GM12878 (cell line): Measurements from ENCODE around the gene TDRD7.

Experiments used
- ATF3 ChIP-seq: IDR thresholded peaks from 2 replicates; pipeline ENCODE4 v1.6.1; 2011; ENCODE audit warnings: low read depth, mild to moderate bottlenecking, low read length, moderate library complexity, borderline replicate concordance; ENCODE audit errors: extremely low read depth
- BHLHE40 ChIP-seq, 2 experiments: fragments of 450-650 bp in 1 of 2; IDR thresholded peaks; 2 replicates each; pipeline ENCODE4 v1.6.1; 2011 to 2017; ENCODE audit warnings: low read depth in 2 of 2, borderline replicate concordance in 1 of 2, improper control_type of control experiment in 1 of 2, low read length in 1 of 2, mild to moderate bottlenecking in 1 of 2
- CTCF ChIP-seq, 3 experiments: IDR thresholded peaks in 2 of 3; conservative IDR thresholded peaks in 1 of 3; 2 replicates each; pipeline ENCODE4 v1.5.1; 2011; ENCODE audit warnings: low read depth in 3 of 3, low read length in 3 of 3, mild to moderate bottlenecking in 3 of 3, control low read depth in 2 of 3, moderate library complexity in 2 of 3, inconsistent platforms in 1 of 3, mixed read lengths in 1 of 3; ENCODE audit not compliant: control insufficient read depth in 2 of 3, insufficient read depth in 1 of 3; ENCODE audit errors: extremely low read depth in 1 of 3
- FOXK2 ChIP-seq: fragments of 450-650 bp; IDR thresholded peaks from 2 replicates; pipeline ENCODE4 v1.6.1; 2017; ENCODE audit warnings: mild to moderate bottlenecking, moderate library complexity
- GABPA ChIP-seq: IDR thresholded peaks from 2 replicates; pipeline ENCODE4 v1.6.1; 2014; ENCODE audit warnings: antibody characterized with exemption, low read depth, mild to moderate bottlenecking, inconsistent platforms
- JUNB ChIP-seq: IDR thresholded peaks from 2 replicates; pipeline ENCODE4 v1.6.1; 2016; ENCODE audit warnings: antibody characterized with exemption, mild to moderate bottlenecking
- MTA3 ChIP-seq: IDR thresholded peaks from 2 replicates; pipeline ENCODE4 v1.6.1; 2012; ENCODE audit warnings: low read length, inconsistent platforms, borderline replicate concordance
- NKRF ChIP-seq: fragments of 450-650 bp; conservative IDR thresholded peaks from 2 replicates; pipeline ENCODE4 v1.6.1; 2017; ENCODE audit warnings: mild to moderate bottlenecking, moderate library complexity
- NR2C1 ChIP-seq: fragments of 450-650 bp; IDR thresholded peaks from 2 replicates; pipeline ENCODE4 v1.6.1; 2017; ENCODE audit warnings: antibody characterized with exemption, mild to moderate bottlenecking, moderate library complexity
- POLR2A ChIP-seq: IDR thresholded peaks from 2 replicates; pipeline ENCODE4 v1.6.1; 2011; ENCODE audit warnings: low read depth, mild to moderate bottlenecking, low read length
- RCOR1 ChIP-seq: conservative IDR thresholded peaks from 2 replicates; pipeline ENCODE4 v1.6.1; 2012; ENCODE audit warnings: low read depth, low read length, improper control_type of control experiment
- STAT1 ChIP-seq: fragments of 450-650 bp; conservative IDR thresholded peaks from 2 replicates; pipeline ENCODE4 v1.6.1; 2014; ENCODE audit warnings: antibody characterized with exemption, mild to moderate bottlenecking
- TAF1 ChIP-seq: IDR thresholded peaks from 2 replicates; pipeline ENCODE4 v1.6.1; 2011; ENCODE audit warnings: mild to moderate bottlenecking, low read depth, low read length, borderline replicate concordance
- TF ChIP-seq, protein P1 (sequence below): IDR thresholded peaks from 2 replicates; pipeline ENCODE4 v1.6.1; 2012; ENCODE audit warnings: low read depth, low read length, improper control_type of control experiment

DNA sequence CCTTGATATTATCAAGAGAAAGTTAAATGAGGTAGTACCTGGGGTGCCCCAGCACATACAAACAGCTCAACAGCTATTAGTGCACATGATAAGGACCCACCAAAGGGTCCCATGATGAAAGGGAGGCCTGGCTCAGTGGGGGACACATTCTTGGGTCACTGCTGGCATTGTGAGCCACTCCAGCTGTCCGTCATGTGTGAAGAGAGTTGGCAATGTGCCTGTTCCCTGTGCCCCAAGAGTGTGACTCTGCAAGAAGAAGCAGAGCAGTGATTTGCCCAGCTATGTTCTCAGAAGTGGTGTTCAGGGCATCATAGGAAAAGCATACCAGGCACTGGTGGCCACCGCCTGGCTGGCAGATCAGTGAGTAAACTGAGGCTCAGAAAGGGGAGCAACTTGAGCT lies 37.1 kb upstream of the TDRD7 start:
- TF ChIP-seq MTA3 (no peak), CTCF (IDR thresholded peaks at IDR 0.05 in 2 of 3, conservative IDR thresholded peaks at IDR 0.05 in 1 of 3; ENCODE audit: control insufficient read depth in 2 of 3, extremely low read depth in 1 of 3, insufficient read depth in 1 of 3, low read depth in 3 of 3, low read length in 3 of 3) (no peak), GABPA (no peak), NR2C1 (no peak), NKRF (no peak), FOXK2 (no peak), STAT1 (no peak), TAF1 (no peak), RCOR1 (no peak), JUNB (no peak), ATF3 (no peak), BHLHE40 (IDR thresholded peaks at IDR 0.05; ENCODE audit: borderline replicate concordance in 1 of 2, low read depth in 2 of 2, low read length in 1 of 2) (no peak), POLR2A (no peak)
- TF ChIP-seq, protein P1, sequence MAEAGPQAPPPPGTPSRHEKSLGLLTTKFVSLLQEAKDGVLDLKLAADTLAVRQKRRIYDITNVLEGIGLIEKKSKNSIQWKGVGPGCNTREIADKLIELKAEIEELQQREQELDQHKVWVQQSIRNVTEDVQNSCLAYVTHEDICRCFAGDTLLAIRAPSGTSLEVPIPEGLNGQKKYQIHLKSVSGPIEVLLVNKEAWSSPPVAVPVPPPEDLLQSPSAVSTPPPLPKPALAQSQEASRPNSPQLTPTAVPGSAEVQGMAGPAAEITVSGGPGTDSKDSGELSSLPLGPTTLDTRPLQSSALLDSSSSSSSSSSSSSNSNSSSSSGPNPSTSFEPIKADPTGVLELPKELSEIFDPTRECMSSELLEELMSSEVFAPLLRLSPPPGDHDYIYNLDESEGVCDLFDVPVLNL, result no peak
